ENCODE data around the gene TSPAN16. TPM values are rescaled to one million over a fixed set of nuclear protein-coding genes. Genes with fewer than 3 reads are reported as not detected.
A peak's percentile ranks its signal among the peaks of the same experiment; 100 is the strongest.

The TSPAN16 gene
- total and polyA plus RNA-seq, 2 experiments from 2014 or later = not detected

DNA sequence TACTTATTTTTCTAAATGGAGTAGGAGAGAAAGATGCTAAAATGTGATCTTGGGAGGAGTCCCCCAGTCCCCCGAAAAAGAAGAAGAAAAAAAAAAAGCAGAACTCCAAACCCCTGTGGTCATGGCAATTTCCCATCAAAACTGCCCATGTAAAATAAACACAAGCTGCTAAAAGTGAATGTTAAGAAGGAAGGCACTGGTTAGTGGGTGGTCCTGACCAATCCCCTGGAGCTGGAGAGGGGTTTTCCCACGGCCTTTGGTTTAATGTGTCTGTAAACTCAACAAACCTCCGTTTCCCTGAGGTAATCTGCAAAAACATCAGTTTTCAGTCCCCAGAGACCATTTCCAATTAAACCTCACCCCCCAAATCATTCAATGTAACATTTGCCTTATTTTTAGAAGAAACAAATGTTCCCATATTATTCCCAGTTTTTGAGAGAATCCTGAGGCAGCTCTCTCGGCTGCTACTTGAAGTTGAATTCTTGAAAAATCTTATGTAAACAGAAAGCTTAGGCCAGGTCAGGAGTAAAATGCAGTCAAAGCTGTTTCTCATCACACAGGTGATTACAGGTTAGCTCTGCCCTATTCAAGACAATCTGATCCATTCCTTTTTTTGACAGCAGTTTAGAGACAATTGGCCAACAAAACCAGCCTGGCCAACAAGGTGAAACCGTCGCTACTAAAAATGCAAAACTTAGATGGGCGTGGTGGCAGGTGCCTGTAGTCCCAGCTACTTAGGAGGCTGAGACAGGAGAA is 26.5 kb downstream of the TSPAN16 start:
- Histone ChIP-seq H4K20me1 (replicated peaks; ENCODE audit: insufficient read depth) (no peaks in the 10 kb centered on the region), H3K4me3 (no peak overlapping the region), H3K9me2 (ENCODE audit: insufficient read depth) (no peaks in the 10 kb centered on the region), H3K27me3 (ENCODE audit: insufficient read depth) (no peaks in the 10 kb centered on the region), H3K4me1 (ENCODE audit: insufficient read depth) (no peaks in the 10 kb centered on the region; the same call in 1 of the 2 replicates), H3F3A (replicated peaks; ENCODE audit: low read depth) (no peaks in the 10 kb centered on the region; the same call in 1 of the 2 replicates), H2AFZ (no peak overlapping the region), H3K36me3 (ENCODE audit: insufficient read depth) (no peaks in the 10 kb centered on the region), H3K4me2 (no peak overlapping the region), H3K27ac (ENCODE audit: low read depth) (0 out of 2 replicates have a peak overlapping the region, but pooled peaks have one; percentile 27), H3K79me2 (replicated peaks; ENCODE audit: insufficient read depth) (no peaks in the 10 kb centered on the region)
- Mint-ChIP-seq H3K4me3 (no peak overlapping the region), H3K9me3 (no peaks in the 10 kb centered on the region), H3K36me3 (ENCODE audit: low read depth) (no peaks in the 10 kb centered on the region; the same call in 2 of the 3 replicates), H3K27ac (no peak overlapping the region), H3K27me3 (ENCODE audit: insufficient read depth, low read depth, poor library complexity) (peaks cover 10% of the 10 kb centered on the region), H3K4me1 (peaks cover 15% of the 10 kb centered on the region)
- no peak for DNase-seq (ENCODE audit: low spot score)
- TF ChIP-seq EZH2phosphoT487 (IDR thresholded peaks at IDR 0.05; ENCODE audit: unreplicated experiment) = no peak
- TF ChIP-seq, protein P1, sequence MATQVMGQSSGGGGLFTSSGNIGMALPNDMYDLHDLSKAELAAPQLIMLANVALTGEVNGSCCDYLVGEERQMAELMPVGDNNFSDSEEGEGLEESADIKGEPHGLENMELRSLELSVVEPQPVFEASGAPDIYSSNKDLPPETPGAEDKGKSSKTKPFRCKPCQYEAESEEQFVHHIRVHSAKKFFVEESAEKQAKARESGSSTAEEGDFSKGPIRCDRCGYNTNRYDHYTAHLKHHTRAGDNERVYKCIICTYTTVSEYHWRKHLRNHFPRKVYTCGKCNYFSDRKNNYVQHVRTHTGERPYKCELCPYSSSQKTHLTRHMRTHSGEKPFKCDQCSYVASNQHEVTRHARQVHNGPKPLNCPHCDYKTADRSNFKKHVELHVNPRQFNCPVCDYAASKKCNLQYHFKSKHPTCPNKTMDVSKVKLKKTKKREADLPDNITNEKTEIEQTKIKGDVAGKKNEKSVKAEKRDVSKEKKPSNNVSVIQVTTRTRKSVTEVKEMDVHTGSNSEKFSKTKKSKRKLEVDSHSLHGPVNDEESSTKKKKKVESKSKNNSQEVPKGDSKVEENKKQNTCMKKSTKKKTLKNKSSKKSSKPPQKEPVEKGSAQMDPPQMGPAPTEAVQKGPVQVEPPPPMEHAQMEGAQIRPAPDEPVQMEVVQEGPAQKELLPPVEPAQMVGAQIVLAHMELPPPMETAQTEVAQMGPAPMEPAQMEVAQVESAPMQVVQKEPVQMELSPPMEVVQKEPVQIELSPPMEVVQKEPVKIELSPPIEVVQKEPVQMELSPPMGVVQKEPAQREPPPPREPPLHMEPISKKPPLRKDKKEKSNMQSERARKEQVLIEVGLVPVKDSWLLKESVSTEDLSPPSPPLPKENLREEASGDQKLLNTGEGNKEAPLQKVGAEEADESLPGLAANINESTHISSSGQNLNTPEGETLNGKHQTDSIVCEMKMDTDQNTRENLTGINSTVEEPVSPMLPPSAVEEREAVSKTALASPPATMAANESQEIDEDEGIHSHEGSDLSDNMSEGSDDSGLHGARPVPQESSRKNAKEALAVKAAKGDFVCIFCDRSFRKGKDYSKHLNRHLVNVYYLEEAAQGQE (IDR thresholded peaks at IDR 0.05; ENCODE audit: unreplicated experiment) = no peak
- no peak for TF ChIP-seq STAT1 (IDR thresholded peaks at IDR 0.05; ENCODE audit: unreplicated experiment)
- TF ChIP-seq, protein P2, sequence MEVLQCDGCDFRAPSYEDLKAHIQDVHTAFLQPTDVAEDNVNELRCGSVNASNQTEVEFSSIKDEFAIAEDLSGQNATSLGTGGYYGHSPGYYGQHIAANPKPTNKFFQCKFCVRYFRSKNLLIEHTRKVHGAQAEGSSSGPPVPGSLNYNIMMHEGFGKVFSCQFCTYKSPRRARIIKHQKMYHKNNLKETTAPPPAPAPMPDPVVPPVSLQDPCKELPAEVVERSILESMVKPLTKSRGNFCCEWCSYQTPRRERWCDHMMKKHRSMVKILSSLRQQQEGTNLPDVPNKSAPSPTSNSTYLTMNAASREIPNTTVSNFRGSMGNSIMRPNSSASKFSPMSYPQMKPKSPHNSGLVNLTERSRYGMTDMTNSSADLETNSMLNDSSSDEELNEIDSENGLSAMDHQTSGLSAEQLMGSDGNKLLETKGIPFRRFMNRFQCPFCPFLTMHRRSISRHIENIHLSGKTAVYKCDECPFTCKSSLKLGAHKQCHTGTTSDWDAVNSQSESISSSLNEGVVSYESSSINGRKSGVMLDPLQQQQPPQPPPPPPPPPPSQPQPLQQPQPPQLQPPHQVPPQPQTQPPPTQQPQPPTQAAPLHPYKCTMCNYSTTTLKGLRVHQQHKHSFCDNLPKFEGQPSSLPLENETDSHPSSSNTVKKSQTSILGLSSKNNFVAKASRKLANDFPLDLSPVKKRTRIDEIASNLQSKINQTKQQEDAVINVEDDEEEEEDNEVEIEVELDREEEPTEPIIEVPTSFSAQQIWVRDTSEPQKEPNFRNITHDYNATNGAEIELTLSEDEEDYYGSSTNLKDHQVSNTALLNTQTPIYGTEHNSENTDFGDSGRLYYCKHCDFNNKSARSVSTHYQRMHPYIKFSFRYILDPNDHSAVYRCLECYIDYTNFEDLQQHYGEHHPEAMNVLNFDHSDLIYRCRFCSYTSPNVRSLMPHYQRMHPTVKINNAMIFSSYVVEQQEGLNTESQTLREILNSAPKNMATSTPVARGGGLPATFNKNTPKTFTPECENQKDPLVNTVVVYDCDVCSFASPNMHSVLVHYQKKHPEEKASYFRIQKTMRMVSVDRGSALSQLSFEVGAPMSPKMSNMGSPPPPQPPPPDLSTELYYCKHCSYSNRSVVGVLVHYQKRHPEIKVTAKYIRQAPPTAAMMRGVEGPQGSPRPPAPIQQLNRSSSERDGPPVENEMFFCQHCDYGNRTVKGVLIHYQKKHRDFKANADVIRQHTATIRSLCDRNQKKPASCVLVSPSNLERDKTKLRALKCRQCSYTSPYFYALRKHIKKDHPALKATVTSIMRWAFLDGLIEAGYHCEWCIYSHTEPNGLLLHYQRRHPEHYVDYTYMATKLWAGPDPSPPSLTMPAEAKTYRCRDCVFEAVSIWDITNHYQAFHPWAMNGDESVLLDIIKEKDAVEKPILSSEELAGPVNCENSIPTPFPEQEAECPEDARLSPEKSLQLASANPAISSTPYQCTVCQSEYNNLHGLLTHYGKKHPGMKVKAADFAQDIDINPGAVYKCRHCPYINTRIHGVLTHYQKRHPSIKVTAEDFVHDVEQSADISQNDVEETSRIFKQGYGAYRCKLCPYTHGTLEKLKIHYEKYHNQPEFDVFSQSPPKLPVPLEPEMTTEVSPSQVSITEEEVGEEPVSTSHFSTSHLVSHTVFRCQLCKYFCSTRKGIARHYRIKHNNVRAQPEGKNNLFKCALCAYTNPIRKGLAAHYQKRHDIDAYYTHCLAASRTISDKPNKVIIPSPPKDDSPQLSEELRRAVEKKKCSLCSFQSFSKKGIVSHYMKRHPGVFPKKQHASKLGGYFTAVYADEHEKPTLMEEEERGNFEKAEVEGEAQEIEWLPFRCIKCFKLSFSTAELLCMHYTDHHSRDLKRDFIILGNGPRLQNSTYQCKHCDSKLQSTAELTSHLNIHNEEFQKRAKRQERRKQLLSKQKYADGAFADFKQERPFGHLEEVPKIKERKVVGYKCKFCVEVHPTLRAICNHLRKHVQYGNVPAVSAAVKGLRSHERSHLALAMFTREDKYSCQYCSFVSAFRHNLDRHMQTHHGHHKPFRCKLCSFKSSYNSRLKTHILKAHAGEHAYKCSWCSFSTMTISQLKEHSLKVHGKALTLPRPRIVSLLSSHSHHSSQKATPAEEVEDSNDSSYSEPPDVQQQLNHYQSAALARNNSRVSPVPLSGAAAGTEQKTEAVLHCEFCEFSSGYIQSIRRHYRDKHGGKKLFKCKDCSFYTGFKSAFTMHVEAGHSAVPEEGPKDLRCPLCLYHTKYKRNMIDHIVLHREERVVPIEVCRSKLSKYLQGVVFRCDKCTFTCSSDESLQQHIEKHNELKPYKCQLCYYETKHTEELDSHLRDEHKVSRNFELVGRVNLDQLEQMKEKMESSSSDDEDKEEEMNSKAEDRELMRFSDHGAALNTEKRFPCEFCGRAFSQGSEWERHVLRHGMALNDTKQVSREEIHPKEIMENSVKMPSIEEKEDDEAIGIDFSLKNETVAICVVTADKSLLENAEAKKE (CRISPR knock-in tag; IDR thresholded peaks at IDR 0.05) = no peak
- TF ChIP-seq NANOG (IDR thresholded peaks at IDR 0.05; ENCODE audit: borderline replicate concordance) = no peak
- no peak for TF ChIP-seq ZNF331 (CRISPR knock-in tag; IDR thresholded peaks at IDR 0.05; ENCODE audit: low read depth)
- TF ChIP-seq EZH2 (IDR thresholded peaks at IDR 0.05; ENCODE audit: low read depth, unreplicated experiment) = no peak
- TF ChIP-seq POLR2AphosphoS5 (IDR thresholded peaks at IDR 0.05; ENCODE audit: low read depth) = no peak
- TF ChIP-seq, protein P3, sequence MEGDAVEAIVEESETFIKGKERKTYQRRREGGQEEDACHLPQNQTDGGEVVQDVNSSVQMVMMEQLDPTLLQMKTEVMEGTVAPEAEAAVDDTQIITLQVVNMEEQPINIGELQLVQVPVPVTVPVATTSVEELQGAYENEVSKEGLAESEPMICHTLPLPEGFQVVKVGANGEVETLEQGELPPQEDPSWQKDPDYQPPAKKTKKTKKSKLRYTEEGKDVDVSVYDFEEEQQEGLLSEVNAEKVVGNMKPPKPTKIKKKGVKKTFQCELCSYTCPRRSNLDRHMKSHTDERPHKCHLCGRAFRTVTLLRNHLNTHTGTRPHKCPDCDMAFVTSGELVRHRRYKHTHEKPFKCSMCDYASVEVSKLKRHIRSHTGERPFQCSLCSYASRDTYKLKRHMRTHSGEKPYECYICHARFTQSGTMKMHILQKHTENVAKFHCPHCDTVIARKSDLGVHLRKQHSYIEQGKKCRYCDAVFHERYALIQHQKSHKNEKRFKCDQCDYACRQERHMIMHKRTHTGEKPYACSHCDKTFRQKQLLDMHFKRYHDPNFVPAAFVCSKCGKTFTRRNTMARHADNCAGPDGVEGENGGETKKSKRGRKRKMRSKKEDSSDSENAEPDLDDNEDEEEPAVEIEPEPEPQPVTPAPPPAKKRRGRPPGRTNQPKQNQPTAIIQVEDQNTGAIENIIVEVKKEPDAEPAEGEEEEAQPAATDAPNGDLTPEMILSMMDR (conservative IDR thresholded peaks at IDR 0.05; ENCODE audit: low read depth in 2 of 2) = no peak
- no peak for TF ChIP-seq CREB1 (CRISPR knock-in tag; IDR thresholded peaks at IDR 0.05; ENCODE audit: low read depth)
- TF ChIP-seq JUNB (IDR thresholded peaks at IDR 0.05; ENCODE audit: unreplicated experiment) = no peak
- TF ChIP-seq ZNF114 (CRISPR knock-in tag; IDR thresholded peaks at IDR 0.05) = no peak
- TF ChIP-seq, protein P4, sequence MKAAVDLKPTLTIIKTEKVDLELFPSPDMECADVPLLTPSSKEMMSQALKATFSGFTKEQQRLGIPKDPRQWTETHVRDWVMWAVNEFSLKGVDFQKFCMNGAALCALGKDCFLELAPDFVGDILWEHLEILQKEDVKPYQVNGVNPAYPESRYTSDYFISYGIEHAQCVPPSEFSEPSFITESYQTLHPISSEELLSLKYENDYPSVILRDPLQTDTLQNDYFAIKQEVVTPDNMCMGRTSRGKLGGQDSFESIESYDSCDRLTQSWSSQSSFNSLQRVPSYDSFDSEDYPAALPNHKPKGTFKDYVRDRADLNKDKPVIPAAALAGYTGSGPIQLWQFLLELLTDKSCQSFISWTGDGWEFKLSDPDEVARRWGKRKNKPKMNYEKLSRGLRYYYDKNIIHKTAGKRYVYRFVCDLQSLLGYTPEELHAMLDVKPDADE (IDR thresholded peaks at IDR 0.05) = no peak
- no peak for ATAC-seq
